CD4-positive, CD25-positive, alpha-beta regulatory T cell (primary cell): ENCODE data around the gene STK32C. TPM values are rescaled to one million over a fixed set of nuclear protein-coding genes. Genes with fewer than 3 reads are reported as not detected.
"Not testable (repeated sequence)": the region's sequence is repeated elsewhere in the genome, so short reads cannot be mapped to it uniquely, and the experiment has no call there.

Source experiments
- ATAC-seq, 2 donors: fragments of 150-1000 bp; cut with Tn5 transposase; one replicate each; pipeline ENCODE4 v1.10.0; 2021; ENCODE audit warnings: low read depth in 2 of 2, moderate number of reproducible peaks in 2 of 2, moderate library complexity in 1 of 2
- DNase-seq, 3 donors: peaks; one replicate each; pipeline versions ENCODE4 v3.0.0 to v3.0.0-alpha.2; 2012 to 2022; ENCODE audit warnings: mixed read lengths in 1 of 3
- H3K27ac ChIP-seq: one replicate; pipeline ENCODE4 v1.7.0; 2013; ENCODE audit warnings: mild to moderate bottlenecking, low read length; ENCODE audit not compliant: insufficient read depth, poor library complexity, severe bottlenecking
- H3K27me3 ChIP-seq: one replicate; pipeline ENCODE4 v1.7.0; 2013; ENCODE audit warnings: low read length; ENCODE audit not compliant: control insufficient read depth, insufficient read depth
- H3K36me3 ChIP-seq: one replicate; pipeline ENCODE4 v1.7.0; 2013; ENCODE audit warnings: mild to moderate bottlenecking, low read length, moderate library complexity; ENCODE audit not compliant: control insufficient read depth, insufficient read depth
- H3K4me1 ChIP-seq: 2 replicates; pipeline ENCODE4 v1.7.0; 2013; ENCODE audit warnings: mild to moderate bottlenecking, low read length; ENCODE audit not compliant: insufficient read depth, control insufficient read depth, poor library complexity, severe bottlenecking
- H3K4me3 ChIP-seq: one replicate; pipeline ENCODE4 v1.7.0; 2013; ENCODE audit warnings: low read depth, mild to moderate bottlenecking, low read length, moderate library complexity
- H3K9me3 ChIP-seq, 2 experiments: 1 replicate in 1 of 2; 2 replicates in 1 of 2; pipeline ENCODE4 v1.7.0; 2013; ENCODE audit warnings: low read length in 2 of 2, mild to moderate bottlenecking in 1 of 2, moderate library complexity in 1 of 2; ENCODE audit not compliant: control insufficient read depth in 2 of 2
- H3K27ac Mint-ChIP-seq, 3 donors: one replicate each; pipeline ENCODE4 v1.8.0; 2020 to 2022; ENCODE audit warnings: mild to moderate bottlenecking in 3 of 3, mixed read lengths in 3 of 3, moderate library complexity in 2 of 3
- H3K27me3 Mint-ChIP-seq: one replicate; pipeline ENCODE4 v1.8.0; 2022; ENCODE audit warnings: mild to moderate bottlenecking, mixed read lengths
- H3K36me3 Mint-ChIP-seq: one replicate; pipeline ENCODE4 v1.8.0; 2020; ENCODE audit warnings: mixed read lengths
- H3K4me1 Mint-ChIP-seq, 4 donors: one replicate each; pipeline ENCODE4 v1.8.0; 2020 to 2022; ENCODE audit warnings: mixed read lengths in 4 of 4, mild to moderate bottlenecking in 1 of 4
- H3K4me3 Mint-ChIP-seq, 4 donors: one replicate each; pipeline ENCODE4 v1.8.0; 2020 to 2022; ENCODE audit warnings: mild to moderate bottlenecking in 4 of 4, mixed read lengths in 4 of 4, moderate library complexity in 3 of 4
- H3K9me3 Mint-ChIP-seq, 7 donors: one replicate each; pipeline ENCODE4 v1.8.0; 2020 to 2022; ENCODE audit warnings: mixed read lengths in 7 of 7, mild to moderate bottlenecking in 3 of 7, moderate library complexity in 2 of 7
- polyA plus RNA-seq, 4 donors: library from polyadenylated mRNA; unstranded; fragments of 300-500 nt; fragmentation: Illumina TruSeq; gene quantifications; one replicate each; pipeline ENCODE4 v1.2.3, GENCODE V29; 2021
- total RNA-seq: library from RNA; stranded (reverse); gene quantifications from one replicate; pipeline ENCODE4 v1.2.3, GENCODE V29; 2022

Gene STK32C
- total and polyA plus RNA-seq, 5 donors from 2014 or later: 3.5 to 7.0 (median 6.6) TPM

- H3K4me1 Mint-ChIP-seq: peaks cover 0 to 3% (median under 1%) of the 10 kb centered on the region in 4 donors
- ATAC-seq (no peak), DNase-seq (no peak)
- H3K36me3 Mint-ChIP-seq: no peaks in the 10 kb centered on the region
- H3K27me3 Mint-ChIP-seq: peaks cover 10% of the 10 kb centered on the region
- no peaks in the 10 kb centered on the region for H3K4me1 ChIP-seq
- no peaks in the 10 kb centered on the region for H3K9me3 ChIP-seq
- H3K9me3 Mint-ChIP-seq: no peaks in the 10 kb centered on the region
- H3K27ac Mint-ChIP-seq: no peak overlapping the region
- H3K4me3 ChIP-seq: no peak overlapping the region
- no peak overlapping the region for H3K27ac ChIP-seq
- H3K36me3 ChIP-seq: no peaks in the 10 kb centered on the region
- H3K4me3 Mint-ChIP-seq: no peak overlapping the region
- H3K27me3 ChIP-seq: no peaks in the 10 kb centered on the region
Observed at GRCh38 chr10:132297526-132297925, 10.2 kb downstream of the STK32C start.

GRCh38 chr10:132296666-132297443, 10.9 kb downstream of the STK32C start:
- peaks cover 12% of the 10 kb centered on the region for H3K27me3 Mint-ChIP-seq
- no peak overlapping the region for H3K27ac Mint-ChIP-seq
- no peak for DNase-seq
- Histone ChIP-seq H3K4me1 (no peaks in the 10 kb centered on the region), H3K27me3 (no peaks in the 10 kb centered on the region), H3K27ac (no peak overlapping the region), H3K36me3 (no peaks in the 10 kb centered on the region), H3K9me3 (no peaks in the 10 kb centered on the region), H3K4me3 (no peak overlapping the region)
- H3K4me3 Mint-ChIP-seq: no peak overlapping the region
- H3K4me1 Mint-ChIP-seq: peaks cover 0 to 3% (median under 1%) of the 10 kb centered on the region in 4 donors
- H3K9me3 Mint-ChIP-seq: no peaks in the 10 kb centered on the region
- peaks cover 3% of the 10 kb centered on the region for H3K36me3 Mint-ChIP-seq
- no peak for ATAC-seq

- DNase-seq, H3K27ac Mint-ChIP-seq, H3K36me3 Mint-ChIP-seq, ATAC-seq, H3K36me3 ChIP-seq, H3K27ac ChIP-seq, H3K4me1 ChIP-seq, H3K9me3 Mint-ChIP-seq, H3K27me3 ChIP-seq, H3K9me3 ChIP-seq, H3K4me1 Mint-ChIP-seq, H3K4me3 ChIP-seq: not testable (repeated sequence)
- Mint-ChIP-seq H3K4me3 (peak overlapping the region in 1 of 4 donors; percentile 50), H3K27me3 (peaks cover 12% of the 10 kb centered on the region)
Observed at GRCh38 chr10:132295481-132295880, 12.3 kb downstream of the STK32C start.

GRCh38 chr10:132294561-132295318, 13.0 kb downstream of the STK32C start:
- Histone ChIP-seq H3K4me1 (no peaks in the 10 kb centered on the region), H3K27ac (no peak overlapping the region), H3K4me3 (no peak overlapping the region), H3K27me3 (no peaks in the 10 kb centered on the region), H3K36me3 (no peaks in the 10 kb centered on the region), H3K9me3 (no peaks in the 10 kb centered on the region)
- peak overlapping the region in 1 of 4 donors; percentile 50 for H3K4me3 Mint-ChIP-seq
- H3K4me1 Mint-ChIP-seq: peaks cover 0 to 5% (median under 1%) of the 10 kb centered on the region in 4 donors
- ATAC-seq (no peak), DNase-seq (no peak)
- no peak overlapping the region for H3K27ac Mint-ChIP-seq
- peaks cover 3% of the 10 kb centered on the region for H3K36me3 Mint-ChIP-seq
- H3K27me3 Mint-ChIP-seq: peaks cover 12% of the 10 kb centered on the region
- H3K9me3 Mint-ChIP-seq: no peaks in the 10 kb centered on the region

GRCh38 chr10:132293813-132294520, 13.8 kb downstream of the STK32C start:
- Histone ChIP-seq H3K36me3 (no peaks in the 10 kb centered on the region), H3K27me3 (no peaks in the 10 kb centered on the region), H3K4me3 (no peak overlapping the region), H3K27ac (no peak overlapping the region), H3K4me1 (no peaks in the 10 kb centered on the region), H3K9me3 (no peaks in the 10 kb centered on the region)
- H3K4me1 Mint-ChIP-seq: peaks cover 0 to 5% (median under 1%) of the 10 kb centered on the region in 4 donors
- peaks cover 3% of the 10 kb centered on the region for H3K36me3 Mint-ChIP-seq
- ATAC-seq (no peak), DNase-seq (no peak)
- H3K9me3 Mint-ChIP-seq: no peaks in the 10 kb centered on the region
- H3K27ac Mint-ChIP-seq: no peak overlapping the region
- no peak overlapping the region for H3K4me3 Mint-ChIP-seq
- peaks cover 16% of the 10 kb centered on the region for H3K27me3 Mint-ChIP-seq

GRCh38 chr10:132293201-132293812, 14.4 kb downstream of the STK32C start:
- H3K4me1 ChIP-seq: no peaks in the 10 kb centered on the region
- H3K27me3 Mint-ChIP-seq: peaks cover 16% of the 10 kb centered on the region
- ATAC-seq: no peak
- H3K27ac ChIP-seq: no peak overlapping the region
- no peak overlapping the region for H3K4me3 Mint-ChIP-seq
- no peak for DNase-seq
- no peaks in the 10 kb centered on the region for H3K27me3 ChIP-seq
- H3K27ac Mint-ChIP-seq: no peak overlapping the region
- peaks cover 3% of the 10 kb centered on the region for H3K36me3 Mint-ChIP-seq
- H3K9me3 ChIP-seq: no peaks in the 10 kb centered on the region
- H3K36me3 ChIP-seq: no peaks in the 10 kb centered on the region
- no peak overlapping the region for H3K4me3 ChIP-seq
- no peaks in the 10 kb centered on the region for H3K9me3 Mint-ChIP-seq
- peaks cover 0 to 5% (median under 1%) of the 10 kb centered on the region in 4 donors for H3K4me1 Mint-ChIP-seq
